Activated naive CD4-positive, alpha-beta T cell treated with Interleukin-2 at 50 U/mL for 16 hours (primary cell): ENCODE measurements around the gene THRA.
A peak's percentile ranks its signal among the peaks of the same experiment; 100 is the strongest.

Source experiments
- DNase-seq: peaks from one replicate; pipeline ENCODE4 v3.0.0-alpha.2; 2020

Gene THRA

DNA sequence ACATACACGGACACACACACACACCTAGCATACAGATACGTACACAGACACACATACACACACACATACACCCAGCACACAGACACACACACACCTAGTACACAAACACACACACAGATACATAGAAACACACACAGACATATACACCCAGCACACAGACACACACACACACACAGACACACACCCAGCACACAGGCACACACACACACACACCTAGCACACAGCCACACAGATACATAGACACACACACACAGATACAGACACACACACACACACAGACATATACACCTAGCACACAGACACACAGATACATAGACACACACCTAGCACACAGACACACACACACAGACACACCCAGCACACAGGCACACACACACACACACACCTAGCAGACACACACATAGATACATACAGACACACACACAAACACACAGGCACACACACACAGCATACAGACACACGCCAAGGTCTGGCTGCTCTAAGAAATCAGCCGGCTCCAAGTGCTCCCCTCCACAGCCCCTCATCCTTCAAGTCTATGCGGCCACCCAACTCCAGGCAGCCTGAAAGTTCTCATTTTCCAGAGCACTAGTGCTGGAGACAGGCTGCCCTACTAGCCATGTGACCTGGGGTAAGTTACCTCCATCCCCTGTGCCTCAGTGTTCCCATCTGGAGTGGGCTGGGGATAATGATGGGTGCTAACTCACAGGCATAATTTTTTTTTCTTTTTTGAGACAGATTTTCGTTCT, 24.5 kb downstream of the THRA start:
- no peak for DNase-seq

DNA sequence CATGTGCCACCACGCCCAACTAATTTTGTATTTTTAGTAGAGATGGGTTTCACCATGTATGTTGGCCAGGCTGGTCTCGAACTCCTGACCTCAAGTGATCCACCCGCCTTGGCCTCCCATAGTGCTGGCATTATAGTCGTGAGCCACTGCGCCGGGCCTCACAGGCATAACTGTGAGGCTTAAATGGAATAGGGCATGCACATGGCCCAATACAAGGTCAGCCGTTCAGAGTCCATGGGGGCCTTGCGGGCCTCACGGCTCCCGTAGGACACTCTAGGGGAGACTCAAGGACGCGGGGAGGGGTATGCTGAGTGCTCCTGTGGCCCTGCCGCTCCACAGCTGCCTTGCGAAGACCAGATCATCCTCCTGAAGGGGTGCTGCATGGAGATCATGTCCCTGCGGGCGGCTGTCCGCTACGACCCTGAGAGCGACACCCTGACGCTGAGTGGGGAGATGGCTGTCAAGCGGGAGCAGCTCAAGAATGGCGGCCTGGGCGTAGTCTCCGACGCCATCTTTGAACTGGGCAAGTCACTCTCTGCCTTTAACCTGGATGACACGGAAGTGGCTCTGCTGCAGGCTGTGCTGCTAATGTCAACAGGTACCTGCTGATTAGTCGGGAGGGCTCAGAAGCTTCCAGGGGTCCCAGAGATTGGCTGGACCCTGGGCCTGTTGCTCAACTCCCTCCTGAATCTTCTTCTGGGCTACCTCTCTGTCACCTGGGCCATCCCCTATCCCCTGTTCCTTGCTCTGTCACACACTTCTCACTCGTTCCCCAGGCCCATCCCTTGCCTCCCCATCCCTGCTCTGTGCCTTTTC, 25.3 kb downstream of the THRA start:
- no peak for DNase-seq

DNA sequence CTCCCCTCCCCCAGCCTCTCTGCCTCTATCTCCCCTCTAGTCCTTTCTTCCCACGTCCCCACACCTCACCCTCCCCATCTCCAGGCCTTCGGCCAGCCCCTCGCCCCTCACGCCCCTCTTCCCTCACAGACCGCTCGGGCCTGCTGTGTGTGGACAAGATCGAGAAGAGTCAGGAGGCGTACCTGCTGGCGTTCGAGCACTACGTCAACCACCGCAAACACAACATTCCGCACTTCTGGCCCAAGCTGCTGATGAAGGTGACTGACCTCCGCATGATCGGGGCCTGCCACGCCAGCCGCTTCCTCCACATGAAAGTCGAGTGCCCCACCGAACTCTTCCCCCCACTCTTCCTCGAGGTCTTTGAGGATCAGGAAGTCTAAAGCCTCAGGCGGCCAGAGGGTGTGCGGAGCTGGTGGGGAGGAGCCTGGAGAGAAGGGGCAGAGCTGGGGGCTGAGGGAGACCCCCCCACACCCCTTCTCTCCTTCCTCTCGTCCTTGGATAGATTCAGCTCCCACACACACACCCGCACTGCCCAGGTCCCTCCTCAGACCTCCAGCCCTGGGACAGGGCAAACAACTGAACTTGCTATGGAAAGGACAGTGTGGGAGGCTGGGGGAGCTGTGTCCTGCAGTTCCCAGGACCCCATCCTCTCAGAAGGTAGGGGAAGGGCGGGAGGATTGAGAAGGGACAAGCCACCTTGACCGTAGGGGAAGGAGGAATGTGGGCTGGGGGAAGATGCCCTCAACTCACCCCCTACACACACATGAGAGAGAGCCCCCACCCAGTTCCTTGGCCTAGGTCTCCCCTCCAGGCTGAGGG, 26.5 kb downstream of the THRA start:
- DNase-seq: no peak

DNA sequence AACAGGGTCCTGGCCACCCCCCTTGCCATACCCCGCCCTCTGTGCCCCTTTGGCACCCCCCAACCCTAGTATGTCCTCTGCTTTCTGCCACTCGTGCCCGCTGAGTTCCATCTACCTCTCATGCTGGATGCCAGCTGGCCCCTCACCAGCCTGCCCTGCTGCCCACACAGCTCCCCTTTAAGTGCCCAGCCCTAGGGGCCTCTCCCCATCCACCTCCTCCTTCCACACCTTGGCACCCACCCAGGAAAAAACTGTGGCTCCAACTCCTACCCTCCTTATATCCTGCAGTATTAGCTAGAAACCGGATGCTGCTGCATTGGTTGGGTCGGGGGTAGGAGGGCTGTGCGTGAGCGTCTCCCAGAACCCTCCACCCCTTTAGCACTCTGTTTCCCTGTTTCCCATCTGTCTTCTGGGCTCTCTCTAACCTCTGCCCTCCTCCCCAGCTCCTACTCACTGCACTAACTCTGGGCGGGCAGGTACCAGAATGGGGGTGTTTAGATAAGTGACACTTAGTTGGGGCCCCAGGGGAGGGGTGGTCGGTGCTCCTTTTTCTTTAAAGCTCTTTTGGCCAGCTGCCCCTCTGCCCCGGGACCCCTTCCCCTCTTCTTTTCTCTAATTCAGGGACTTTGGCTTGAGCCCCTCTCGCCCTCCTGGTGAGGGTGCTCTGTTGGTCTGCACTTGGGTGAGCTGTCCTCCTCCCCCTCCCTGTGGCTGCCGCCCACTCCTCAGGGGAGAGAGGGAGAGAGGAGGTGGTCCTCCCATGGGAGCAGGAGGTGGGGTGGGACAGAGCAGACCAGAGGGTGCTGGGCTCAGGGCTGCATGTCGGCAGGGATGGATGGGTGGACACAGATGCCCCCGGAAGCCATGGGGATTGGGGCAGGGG, 27.7 kb downstream of the THRA start:
- DNase-seq: no peak

DNA sequence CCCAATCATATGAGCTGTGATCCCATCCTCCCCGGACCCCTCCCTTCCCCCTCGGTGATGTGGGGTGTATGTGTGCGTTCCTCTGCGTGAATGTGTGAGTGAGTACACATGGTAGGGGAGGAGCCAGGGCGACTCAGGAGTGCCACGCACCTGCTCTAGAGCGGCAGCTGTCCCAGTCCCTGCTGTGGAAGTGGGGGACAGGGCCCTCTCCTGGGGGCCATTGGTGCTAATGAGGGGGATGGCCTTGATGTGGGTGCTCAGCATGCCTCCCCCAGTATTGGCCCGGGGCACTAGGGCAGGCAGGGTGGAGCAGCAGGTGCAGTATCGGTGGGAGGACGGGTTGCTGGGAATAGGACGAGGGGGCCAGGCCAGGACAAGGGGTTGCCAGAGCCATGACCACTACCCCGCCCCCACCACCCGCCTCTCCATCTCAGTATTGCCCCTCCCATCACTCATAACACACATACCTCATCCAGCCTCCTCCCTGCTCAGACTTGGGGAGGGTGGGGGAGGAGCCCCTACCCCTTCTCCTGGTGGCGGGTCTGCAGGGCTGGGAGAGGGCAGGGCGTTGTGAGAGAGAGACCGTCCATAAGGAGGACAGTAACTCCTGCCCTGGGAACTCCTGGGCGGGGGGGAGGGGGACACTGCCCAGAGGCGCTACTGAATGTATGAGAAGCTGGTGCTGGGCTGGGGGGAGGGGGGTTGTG, 29.1 kb downstream of the THRA start:
- DNase-seq: no peak

DNA sequence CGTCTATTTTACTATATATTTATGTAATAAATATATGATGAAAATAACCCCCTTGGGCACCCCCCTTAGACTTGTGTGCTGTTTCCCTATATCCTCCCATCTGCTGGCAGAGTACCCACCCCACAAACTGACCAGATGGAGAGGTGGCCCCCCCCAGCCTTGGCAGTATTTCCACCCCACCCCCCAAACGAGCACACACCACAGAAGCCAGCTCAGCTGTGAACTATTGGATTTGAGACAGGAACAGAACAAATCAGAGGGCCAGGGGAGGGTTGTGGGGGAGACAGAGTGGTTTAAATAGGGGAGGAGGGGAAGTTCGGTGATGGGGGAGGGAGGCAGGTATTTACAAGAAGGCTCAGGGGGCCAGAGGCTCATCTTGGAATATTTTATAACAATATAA, 29.8 kb downstream of the THRA start:
- DNase-seq: no peak

DNA sequence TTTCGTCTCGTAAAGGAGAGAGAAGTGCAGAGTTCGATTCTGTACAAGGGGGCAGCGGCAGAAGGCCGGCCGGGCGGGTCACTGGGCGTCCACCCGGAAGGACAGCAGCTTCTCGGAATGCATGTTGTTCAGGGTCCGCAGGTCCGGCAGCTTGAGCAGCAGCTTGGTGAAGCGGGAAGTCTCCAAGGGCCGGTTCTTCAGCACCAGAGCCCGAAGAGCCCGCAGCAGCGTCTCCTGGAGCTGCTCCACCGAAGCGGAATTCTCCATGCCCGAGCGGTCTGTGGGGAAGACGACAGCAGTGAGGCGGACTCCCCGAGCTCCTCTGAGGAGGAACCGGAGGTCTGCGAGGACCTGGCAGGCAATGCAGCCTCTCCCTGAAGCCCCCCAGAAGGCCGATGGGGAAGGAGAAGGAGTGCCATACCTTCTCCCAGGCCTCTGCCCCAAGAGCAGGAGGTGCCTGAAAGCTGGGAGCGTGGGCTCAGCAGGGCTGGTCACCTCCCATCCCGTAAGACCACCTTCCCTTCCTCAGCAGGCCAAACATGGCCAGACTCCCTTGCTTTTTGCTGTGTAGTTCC, 30.3 kb downstream of the THRA start:
- no peak for DNase-seq

DNA sequence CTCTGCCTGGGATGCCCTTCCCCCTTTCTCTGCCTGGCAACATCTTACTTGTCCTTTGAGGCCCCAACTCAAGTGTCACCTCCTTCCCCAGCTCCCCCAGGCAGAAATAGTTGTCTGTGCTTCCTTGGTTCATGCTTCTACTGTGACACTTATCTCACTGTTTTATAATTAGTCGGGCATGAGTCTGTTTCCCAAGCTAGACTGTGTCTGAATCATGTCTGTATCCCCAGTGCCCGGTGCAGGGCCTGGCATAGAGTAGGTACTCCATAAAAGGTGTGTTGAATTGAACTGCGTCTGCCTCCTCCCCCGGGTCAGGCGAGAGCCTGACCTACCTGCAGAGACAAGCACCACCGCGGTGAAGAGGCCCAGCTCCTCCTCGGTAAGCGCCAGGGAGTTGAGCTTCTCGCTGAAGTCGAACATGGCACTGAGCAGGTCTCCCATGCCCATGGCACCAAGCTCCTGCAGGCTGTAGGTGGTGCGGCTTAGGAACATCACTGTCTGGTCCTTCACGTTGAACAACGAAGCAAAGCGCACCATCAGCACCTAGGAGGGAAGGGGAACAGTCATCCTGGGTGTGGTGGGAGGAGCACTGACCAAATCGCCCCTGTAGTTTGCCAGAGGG, 30.9 kb downstream of the THRA start:
- DNase-seq: no peak

DNA sequence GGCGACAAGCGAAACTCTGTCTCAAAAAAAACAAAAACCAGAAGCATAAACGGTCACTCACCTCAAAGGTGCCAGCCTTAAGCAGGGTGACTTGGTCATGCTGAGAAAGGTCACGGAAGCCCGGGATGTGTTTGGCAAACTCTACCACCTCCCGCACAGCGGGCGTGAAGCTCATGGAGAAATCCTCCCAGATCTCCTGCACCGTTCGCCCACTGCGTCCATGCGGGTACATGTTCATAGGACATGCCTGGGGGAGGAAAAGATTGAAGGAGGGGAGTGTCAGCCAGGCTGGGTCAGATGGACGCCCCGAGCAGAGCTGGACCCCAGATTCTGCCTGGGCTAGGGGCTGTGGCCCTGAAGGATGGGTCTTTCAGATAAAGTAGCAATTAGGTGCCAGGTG, 32.1 kb downstream of the THRA start:
- no peak for DNase-seq

DNA sequence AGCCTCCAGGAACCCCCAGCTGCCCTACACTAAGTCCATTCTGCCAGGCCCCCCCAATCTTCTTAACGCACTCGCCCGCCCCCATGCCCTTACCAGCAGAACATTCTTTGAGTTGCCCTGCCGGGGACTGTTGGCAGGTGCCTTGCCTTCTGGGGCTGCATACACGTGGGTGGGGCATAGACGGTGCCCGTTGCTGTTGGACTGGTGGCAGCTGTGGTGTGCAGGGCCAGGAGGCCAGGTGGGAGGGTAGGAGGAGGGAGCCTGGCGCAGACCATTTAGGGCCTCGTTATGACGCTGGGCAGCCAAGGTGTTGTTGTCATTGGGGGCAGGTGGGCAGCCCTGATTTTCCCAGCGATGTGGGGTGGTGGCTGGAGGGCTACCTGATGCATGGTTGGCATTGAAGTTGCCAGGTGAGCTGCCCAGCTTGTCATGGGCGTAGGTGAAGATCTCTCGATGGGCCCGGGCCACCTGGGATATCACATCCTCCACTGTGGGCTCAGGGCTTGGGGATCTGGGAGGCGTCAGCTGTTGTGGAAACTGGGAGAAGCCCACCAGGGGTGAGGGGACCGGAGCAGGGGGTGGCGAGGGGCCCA, 32.7 kb downstream of the THRA start:
- no peak for DNase-seq

DNA sequence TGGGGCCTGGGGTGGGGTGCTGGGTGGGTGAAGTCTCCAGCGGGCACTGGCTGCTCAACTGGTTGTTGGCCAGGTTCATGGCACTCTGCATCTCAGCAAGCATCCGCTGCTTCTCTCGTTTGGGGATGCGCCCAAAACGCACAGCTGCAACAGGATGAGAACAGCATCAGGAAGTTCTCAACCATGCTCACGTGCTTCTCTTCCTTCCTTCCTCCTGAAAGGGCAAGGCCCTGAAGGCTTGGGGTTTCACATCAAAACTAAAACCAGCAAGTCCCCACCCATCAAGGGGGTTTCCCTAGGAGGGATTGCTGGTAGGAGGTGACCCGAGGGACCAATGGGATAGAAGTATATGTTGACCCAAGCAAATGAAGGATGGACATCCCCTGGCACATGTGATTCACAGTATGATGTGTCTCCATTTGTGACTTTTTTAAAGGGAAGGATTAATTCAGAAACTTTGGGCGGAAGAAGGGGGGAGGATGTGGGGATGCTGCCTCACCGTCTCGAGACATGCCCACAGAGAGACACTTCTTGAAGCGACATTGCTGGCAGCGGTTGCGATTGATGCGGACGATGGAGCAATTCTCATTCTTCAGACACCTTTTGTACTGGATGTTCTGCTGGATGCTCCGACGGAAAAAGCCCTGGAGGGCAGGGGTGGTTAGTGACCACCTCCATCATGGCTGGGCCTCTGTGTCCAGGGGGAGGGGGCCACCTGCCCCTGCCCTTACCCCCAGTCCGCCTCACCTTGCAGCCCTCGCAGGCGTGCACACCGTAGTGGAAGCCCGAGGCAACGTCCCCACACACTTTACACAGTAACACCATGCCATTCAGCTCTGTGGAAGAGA, 33.4 kb downstream of the THRA start:
- peak; percentile 80 for DNase-seq

DNA sequence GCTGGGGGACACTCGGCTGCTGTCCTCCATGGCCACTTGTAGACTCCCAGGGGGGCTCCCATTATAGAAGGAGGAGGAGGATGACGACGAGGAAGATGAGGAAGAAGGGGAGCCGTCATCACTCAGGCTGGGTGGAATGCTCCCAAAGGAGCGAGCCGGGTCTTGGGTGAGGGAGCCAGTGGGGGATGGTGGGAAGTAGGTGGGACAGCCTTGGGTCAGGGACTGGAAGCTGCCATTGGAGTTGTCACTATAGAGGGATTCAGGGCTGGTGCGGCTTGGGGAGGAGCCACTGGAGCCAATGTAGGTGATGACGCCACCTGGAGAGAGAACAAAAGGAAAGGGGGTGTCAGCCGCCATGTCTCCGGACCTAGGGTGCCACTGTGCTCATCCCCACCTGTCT, 34.3 kb downstream of the THRA start:
- no peak for DNase-seq

DNA sequence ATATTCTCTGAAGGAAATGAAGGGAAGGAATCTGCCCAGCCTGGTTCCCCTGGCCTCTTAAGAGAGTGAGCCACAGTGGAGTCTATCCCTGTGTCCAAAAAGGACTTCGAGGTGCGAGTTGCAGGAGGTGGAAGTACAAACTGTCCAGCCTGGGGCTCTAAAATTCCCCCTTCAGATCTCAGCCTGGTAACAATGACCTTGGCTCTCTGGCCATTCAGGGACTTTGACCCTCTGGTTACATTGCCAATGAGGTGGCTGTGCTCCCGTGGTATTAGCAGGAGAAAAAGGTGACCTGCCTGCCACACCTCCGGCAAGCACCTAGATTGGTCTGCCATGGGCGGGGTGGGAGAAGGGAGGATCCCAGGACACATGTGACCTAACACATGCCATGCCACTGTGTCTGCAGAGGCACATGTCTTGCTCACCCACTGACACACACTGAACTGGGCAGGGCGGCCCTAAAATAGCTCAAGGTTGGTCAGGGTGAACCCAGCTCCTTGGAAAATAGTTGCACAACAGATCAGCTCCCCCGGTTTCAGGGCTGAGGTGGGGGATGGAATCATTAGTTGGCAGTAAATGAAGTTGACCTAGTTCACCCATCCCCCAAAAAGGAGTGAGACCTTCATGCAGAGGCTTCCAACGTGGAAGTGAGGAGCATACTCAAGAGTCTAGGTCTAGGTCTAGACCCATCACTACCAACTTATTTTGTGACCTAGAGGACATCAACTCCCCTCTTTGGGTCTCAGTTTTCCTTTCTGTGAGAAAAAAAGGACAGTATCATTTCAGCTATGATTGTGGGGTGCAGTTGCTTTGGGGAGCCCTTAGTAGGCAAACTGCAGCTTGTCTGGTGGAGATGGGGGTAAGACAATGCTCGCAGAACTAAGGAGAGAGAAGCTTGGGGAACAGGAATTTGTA, 35.4 kb downstream of the THRA start:
- peak; percentile 27 for DNase-seq

DNA sequence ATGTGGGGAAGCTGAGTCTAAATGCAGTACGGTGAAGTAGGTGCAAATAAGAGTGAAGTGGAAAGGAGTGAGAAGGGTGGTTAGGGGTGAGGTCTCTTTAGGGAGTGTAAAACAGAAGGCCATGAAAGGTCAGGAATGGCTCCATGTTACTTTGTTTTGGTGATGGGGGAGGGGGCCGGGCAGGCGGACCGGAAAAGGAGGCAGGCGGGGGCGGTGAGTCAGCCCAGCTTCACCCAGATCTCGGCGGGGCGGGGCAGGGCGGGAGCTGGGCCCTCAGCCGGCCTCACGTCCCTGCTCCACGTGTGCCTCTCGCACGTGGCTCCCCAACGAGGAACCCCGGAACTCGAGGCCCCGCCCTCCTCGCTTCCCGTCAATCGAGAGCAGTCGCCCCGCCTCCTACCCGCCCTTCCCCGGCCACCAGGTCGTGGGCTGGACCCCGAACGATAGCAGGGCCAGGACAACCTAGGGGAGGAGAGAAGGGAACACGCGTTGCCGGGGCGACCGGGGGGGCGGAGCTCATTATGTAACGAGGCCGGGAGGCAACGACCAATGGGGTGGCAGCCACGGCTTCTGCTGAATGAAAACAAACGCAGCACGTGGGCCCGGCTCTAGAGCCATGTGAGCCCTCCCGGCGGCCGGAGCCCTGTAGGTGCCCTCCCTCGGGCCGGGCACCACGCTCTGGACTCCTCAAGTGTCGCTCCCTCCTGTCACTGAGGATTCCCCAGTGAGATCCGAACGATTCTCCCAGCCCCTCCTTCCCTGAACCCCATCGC, 36.3 kb downstream of the THRA start:
- peak; percentile 100 for DNase-seq

DNA sequence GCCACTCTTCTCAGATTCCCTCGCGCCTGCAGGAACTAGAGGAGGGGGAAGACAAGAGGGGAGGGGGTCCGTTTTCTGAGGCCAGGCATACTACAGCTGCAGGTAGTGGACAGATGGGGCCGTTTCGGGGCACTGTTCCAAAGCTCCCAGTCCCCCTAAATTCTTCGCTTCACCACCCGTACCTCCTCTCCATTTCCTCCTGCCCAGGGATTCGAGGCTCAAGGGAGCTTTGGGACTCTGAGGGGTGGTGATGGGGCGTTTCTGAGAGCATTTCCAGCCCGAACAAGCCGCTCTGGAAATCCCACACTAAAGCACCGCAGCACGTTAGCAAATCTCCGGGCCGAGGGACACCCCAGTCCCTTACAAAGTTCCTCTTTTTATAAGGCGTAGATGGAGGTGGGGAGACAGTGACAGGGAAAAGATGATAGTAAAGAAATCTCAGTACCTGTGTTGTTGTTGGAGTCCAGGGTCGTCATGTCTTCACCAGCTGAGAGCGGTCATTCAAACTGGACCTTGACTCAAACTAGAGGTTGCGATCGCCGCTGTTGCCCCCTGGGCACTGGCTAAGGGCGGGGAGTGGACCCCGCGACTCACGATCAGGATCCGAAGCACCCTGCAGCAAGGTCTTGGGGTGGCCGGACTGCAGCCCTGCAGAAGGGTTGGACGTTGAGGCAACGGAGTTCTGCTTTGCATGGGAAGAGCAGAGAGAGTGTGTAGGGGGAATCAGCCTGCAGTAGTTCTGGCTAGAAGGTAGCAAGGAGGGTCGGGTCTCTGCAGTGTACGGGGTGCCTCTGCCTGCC, 37.1 kb downstream of the THRA start:
- no peak for DNase-seq

DNA sequence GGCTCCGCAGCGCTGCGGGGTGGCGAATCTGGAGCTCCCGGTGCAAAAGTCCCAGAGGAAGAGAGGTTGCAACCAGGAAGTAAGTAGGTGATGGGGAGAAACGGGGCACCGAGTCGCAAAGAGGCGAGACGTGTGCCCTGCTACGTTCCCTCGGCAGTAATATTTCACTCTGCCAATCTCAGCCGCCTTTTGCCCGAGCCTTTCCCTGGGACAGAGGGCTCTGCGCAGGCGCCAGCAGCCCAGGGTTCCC, 37.6 kb downstream of the THRA start, which contains the start of gene NR1D1:
NR1D1 (minus strand) TSS at position 171 of the 250 bp plus-strand sequence. CDS start 495 bp downstream, outside the sequence.
- DNase-seq: no peak
